NCI-H748 (cell line): ENCODE data around the gene MKI67.

Source experiments
- DNase-seq: peaks from one replicate; lab custom pipeline; 2025; ENCODE audit not compliant: unreplicated experiment; lab: John Stamatoyannopoulos, UW

The MKI67 gene

GRCh38 chr10:128054163-128054970 lies 71.9 kb downstream of the MKI67 start:
- DNase-seq, result no peak

GRCh38 chr10:128053356-128053755 lies 72.9 kb downstream of the MKI67 start:
- DNase-seq, result no peak

- DNase-seq, result no peak
These were observed 73.5 kb downstream of the MKI67 start for GRCh38 chr10:128052696-128053095.

- DNase-seq, result no peak
These were observed 74.7 kb downstream of the MKI67 start for GRCh38 chr10:128051548-128051947.

- no peak for DNase-seq
These were observed 75.3 kb downstream of the MKI67 start for GRCh38 chr10:128050936-128051335.

GRCh38 chr10:128050121-128050516 lies 76.1 kb downstream of the MKI67 start:
- DNase-seq, result no peak

- no peak for DNase-seq
These were observed 76.8 kb downstream of the MKI67 start for GRCh38 chr10:128049226-128050120.

- no peak for DNase-seq
These were observed 77.4 kb downstream of the MKI67 start for GRCh38 chr10:128048819-128049210.

GRCh38 chr10:128047991-128048818 lies 78.0 kb downstream of the MKI67 start:
- DNase-seq, result no peak

- no peak for DNase-seq
These were observed 78.9 kb downstream of the MKI67 start for GRCh38 chr10:128047351-128047750.

- no peak for DNase-seq
These were observed 79.3 kb downstream of the MKI67 start for GRCh38 chr10:128046953-128047290.
